ENCODE results near the gene STAG1.

GRCh38 chr3:136621628-136622027 lies 130.6 kb downstream of the STAG1 start:
- TF ChIP-seq POLR2A (IDR thresholded peaks at IDR 0.05; ENCODE audit: low read length) (no peak), GATA1 (IDR thresholded peaks at IDR 0.05; ENCODE audit: low read depth, low read length) (no peak)
